Fibroblast of lung (primary cell): ENCODE measurements around the gene SAPCD2.

Source experiments
- CTCF ChIP-seq, 2 donors: IDR thresholded peaks in 1 of 2; conservative IDR thresholded peaks in 1 of 2; 1 replicate in 1 of 2; 2 replicates in 1 of 2; pipeline ENCODE4 v1.5.1; 2011 to 2012; ENCODE audit warnings: low read length in 2 of 2, control low read depth in 1 of 2, inconsistent platforms in 1 of 2, low read depth in 1 of 2, mild to moderate bottlenecking in 1 of 2
- EZH2 ChIP-seq: IDR thresholded peaks from 2 replicates; pipeline ENCODE4 v1.5.1; 2012; ENCODE audit warnings: low read length, control low read depth, mild to moderate bottlenecking; ENCODE audit errors: missing control alignments

- TF ChIP-seq CTCF (conservative IDR thresholded peaks at IDR 0.05 in 1 of 2, IDR thresholded peaks at IDR 0.05 in 1 of 2; ENCODE audit: low read depth in 1 of 2, low read length in 2 of 2) (no peak), EZH2 (no peak)
Observed at GRCh38 chr9:137089232-137089947, 19.0 kb upstream of the SAPCD2 start.
